ENCODE results near the gene ZBTB7B.
A peak's percentile ranks its signal among the peaks of the same experiment; 100 is the strongest.
"Not testable (repeated sequence)": the region's sequence is repeated elsewhere in the genome, so short reads cannot be mapped to it uniquely, and the experiment has no call there.

Gene ZBTB7B

GRCh38 chr1:154975409-154976059, 27.1 kb upstream of the ZBTB7B start:
- DNase-seq (ENCODE audit: low read depth) = no peak
- peak overlapping the region; percentile 55 for H3K4me3 ChIP-seq (ENCODE audit: low read depth, low read length)
- in situ Hi-C loops (cut with HindIII; ENCODE audit: low sequenced_read_pairs) = no loop called here
- TF ChIP-seq CTCF (IDR thresholded peaks at IDR 0.05; ENCODE audit: low read depth, low read length, missing control alignments) = no peak

- in situ Hi-C loops (cut with HindIII; ENCODE audit: low sequenced_read_pairs); DNase-seq (ENCODE audit: low read depth); H3K4me3 ChIP-seq (ENCODE audit: low read depth, low read length): not testable (repeated sequence)
These were observed 24.8 kb upstream of the ZBTB7B start for GRCh38 chr1:154977762-154978161.

- no peak for TF ChIP-seq CTCF (IDR thresholded peaks at IDR 0.05; ENCODE audit: low read depth, low read length, missing control alignments)
- no peak for DNase-seq (ENCODE audit: low read depth)
- no peak overlapping the region for H3K4me3 ChIP-seq (ENCODE audit: low read depth, low read length)
- in situ Hi-C loops (cut with HindIII; ENCODE audit: low sequenced_read_pairs) = no loop called here
These were observed 24.2 kb upstream of the ZBTB7B start for GRCh38 chr1:154978360-154978759.

- no peak for DNase-seq (ENCODE audit: low read depth)
- H3K4me3 ChIP-seq (ENCODE audit: low read depth, low read length) = peak overlapping the region; percentile 76
- no peak for TF ChIP-seq CTCF (IDR thresholded peaks at IDR 0.05; ENCODE audit: low read depth, low read length, missing control alignments)
- in situ Hi-C loops (cut with HindIII; ENCODE audit: low sequenced_read_pairs) = no loop called here
These were observed 20.3 kb upstream of the ZBTB7B start for GRCh38 chr1:154982341-154982740.

GRCh38 chr1:154982897-154983648, 19.5 kb upstream of the ZBTB7B start, which contains the start of gene FLAD1:
FLAD1 (plus strand) TSS chr1:154983344; CDS start chr1:154983695, 351 bp downstream.
- no peak for TF ChIP-seq CTCF (IDR thresholded peaks at IDR 0.05; ENCODE audit: low read depth, low read length, missing control alignments)
- in situ Hi-C loops (cut with HindIII; ENCODE audit: low sequenced_read_pairs) = no loop called here
- DNase-seq (ENCODE audit: low read depth) = peak; percentile 100
- H3K4me3 ChIP-seq (ENCODE audit: low read depth, low read length) = peak within 1 kb of the TSS; percentile 76

- in situ Hi-C loops (cut with HindIII; ENCODE audit: low sequenced_read_pairs) = no loop called here
- TF ChIP-seq CTCF (IDR thresholded peaks at IDR 0.05; ENCODE audit: low read depth, low read length, missing control alignments) = no peak
These were observed 18.7 kb upstream of the ZBTB7B start for GRCh38 chr1:154983776-154984466.

GRCh38 chr1:154986736-154987135, 15.9 kb upstream of the ZBTB7B start:
- H3K4me3 ChIP-seq (ENCODE audit: low read depth, low read length); in situ Hi-C loops (cut with HindIII; ENCODE audit: low sequenced_read_pairs); DNase-seq (ENCODE audit: low read depth): not testable (repeated sequence)

More at GRCh38 chr1:154983776-154984466, 18.7 kb upstream of the ZBTB7B start:
- no peak for DNase-seq (ENCODE audit: low read depth)
- H3K4me3 ChIP-seq (ENCODE audit: low read depth, low read length) = peak overlapping the region; percentile 76
